Fibroblast of lung (primary cell): Measurements from ENCODE around the gene SPAG5. TPM values are rescaled to one million over a fixed set of nuclear protein-coding genes. Genes with fewer than 3 reads are reported as not detected.

ENCODE experiments used
- DNase-seq, 2 donors: peaks; one replicate each; pipeline versions ENCODE4 v3.0.0 to v3.0.0-alpha.2; 2010; ENCODE audit warnings: low read depth in 2 of 2
- H2AFZ ChIP-seq: 2 replicates; pipeline ENCODE4 v1.5.1; 2012; ENCODE audit warnings: low read length, control low read depth, inconsistent platforms
- H3K27ac ChIP-seq: 2 replicates; pipeline ENCODE4 v1.5.1; 2011; ENCODE audit warnings: low read length, control low read depth; ENCODE audit not compliant: insufficient read depth
- H3K27me3 ChIP-seq: 2 replicates; pipeline ENCODE4 v1.5.1; 2011; ENCODE audit warnings: mild to moderate bottlenecking, low read length; ENCODE audit not compliant: control insufficient read depth, insufficient read depth
- H3K36me3 ChIP-seq: 2 replicates; pipeline ENCODE4 v1.5.1; 2011; ENCODE audit warnings: low read length; ENCODE audit not compliant: control insufficient read depth, insufficient read depth
- H3K4me1 ChIP-seq: 2 replicates; pipeline ENCODE4 v1.5.1; 2011; ENCODE audit warnings: low read length; ENCODE audit not compliant: control insufficient read depth, insufficient read depth; ENCODE audit errors: extremely low read depth
- H3K4me2 ChIP-seq: 2 replicates; pipeline ENCODE4 v1.5.1; 2011; ENCODE audit warnings: low read length, control low read depth; ENCODE audit not compliant: insufficient read depth; ENCODE audit errors: extremely low read depth
- H3K4me3 ChIP-seq, 4 experiments: fragments of 200-600 bp in 1 of 4; sonication (generic) in 1 of 4; replicated peaks in 1 of 4; 2 replicates each; pipeline ENCODE4 v1.5.1; 2011 to 2016; ENCODE audit warnings: low read length in 4 of 4, low read depth in 3 of 4, mild to moderate bottlenecking in 3 of 4, control low read depth in 2 of 4, inconsistent platforms in 1 of 4, mixed read lengths in 1 of 4; ENCODE audit not compliant: insufficient read depth in 1 of 4; ENCODE audit errors: control extremely low read depth in 1 of 4
- H3K79me2 ChIP-seq: 2 replicates; pipeline ENCODE4 v1.5.1; 2012; ENCODE audit warnings: mild to moderate bottlenecking, low read length, inconsistent platforms; ENCODE audit not compliant: control insufficient read depth, insufficient read depth
- H3K9ac ChIP-seq: 2 replicates; pipeline ENCODE4 v1.5.1; 2011; ENCODE audit warnings: mild to moderate bottlenecking, low read length, control low read depth; ENCODE audit not compliant: insufficient read depth
- H3K9me3 ChIP-seq: 2 replicates; pipeline ENCODE4 v1.5.1; 2012; ENCODE audit warnings: low read depth, low read length; ENCODE audit not compliant: control insufficient read depth, insufficient read depth
- H4K20me1 ChIP-seq: 2 replicates; pipeline ENCODE4 v1.5.1; 2011; ENCODE audit warnings: low read length; ENCODE audit not compliant: control insufficient read depth, insufficient read depth; ENCODE audit errors: extremely low read depth
- EZH2 ChIP-seq: IDR thresholded peaks from 2 replicates; pipeline ENCODE4 v1.5.1; 2012; ENCODE audit warnings: low read length, control low read depth, mild to moderate bottlenecking; ENCODE audit errors: missing control alignments
- polyA plus RNA-seq, 2 donors: library from polyadenylated mRNA; depleted of rRNA in 1 of 2; stranded (reverse) in 1 of 2; unstranded in 1 of 2; fragments of >200 nt; gene quantifications; 2 replicates each; pipeline ENCODE4 v1.2.1, GENCODE V29; 2011 to 2012; ENCODE audit warnings: missing spikeins in 1 of 2
- total RNA-seq: library from RNA; depleted of rRNA; stranded (reverse); fragments of >200 nt; gene quantifications from 2 replicates; pipeline ENCODE4 v1.2.1, GENCODE V29; 2014
- TF ChIP-seq, protein P1 (sequence below), 2 donors: IDR thresholded peaks in 1 of 2; conservative IDR thresholded peaks in 1 of 2; 1 replicate in 1 of 2; 2 replicates in 1 of 2; pipeline ENCODE4 v1.5.1; 2011 to 2012; ENCODE audit warnings: low read length in 2 of 2, control low read depth in 1 of 2, inconsistent platforms in 1 of 2, low read depth in 1 of 2, mild to moderate bottlenecking in 1 of 2

The SPAG5 gene
- total and polyA plus RNA-seq, 2 donors (not counting 1 experiment from before 2014, with no cell fraction given) = 12.0 to 13.7 TPM

DNA sequence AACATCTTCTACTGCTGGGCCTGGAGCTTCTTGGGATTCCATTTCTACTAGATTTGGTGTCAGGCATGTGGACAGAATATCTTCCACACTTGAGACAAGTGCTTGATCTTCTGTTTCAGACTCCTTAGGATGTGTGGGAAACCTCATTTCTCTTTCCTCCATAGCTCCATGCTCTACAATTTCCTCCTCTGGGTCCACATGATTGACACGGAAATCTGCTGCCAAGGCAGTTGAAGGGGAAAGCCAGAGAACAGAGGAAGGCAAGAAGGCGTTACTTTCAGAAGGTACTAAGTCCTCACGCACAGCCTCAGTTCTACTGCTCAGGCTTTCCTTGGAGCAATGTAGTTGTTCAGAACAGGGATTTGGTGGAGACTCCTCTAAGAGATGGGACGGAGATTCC is 6.6 kb downstream of the SPAG5 start:
- Histone ChIP-seq H3K79me2 (peaks cover 1% of the 10 kb centered on the region), H3K9me3 (no peaks in the 10 kb centered on the region), H3K4me1 (no peaks in the 10 kb centered on the region)

DNA sequence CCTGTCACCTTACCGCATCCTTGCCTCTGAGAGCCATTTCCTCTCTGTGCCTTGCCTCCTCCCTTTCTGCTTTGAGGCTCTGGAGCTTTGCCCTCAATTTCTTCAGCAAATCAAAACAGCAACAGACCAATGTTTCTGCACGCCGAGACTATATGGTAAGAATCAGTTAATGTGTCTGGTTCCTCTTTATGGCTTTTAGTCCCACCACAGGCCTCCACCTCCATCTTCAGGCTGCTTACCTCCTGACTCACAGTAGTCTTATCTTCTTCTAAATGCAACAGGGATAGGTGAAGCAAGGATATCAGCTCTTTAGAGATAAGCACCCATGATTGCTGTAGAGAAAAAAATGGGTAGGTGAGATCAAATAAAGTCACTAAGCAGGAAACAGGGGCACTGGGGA is 13.0 kb downstream of the SPAG5 start:
- Histone ChIP-seq H3K27me3 (no peaks in the 10 kb centered on the region), H3K4me3 (no peak overlapping the region), H3K4me2 (no peak overlapping the region), H3K27ac (no peak overlapping the region), H4K20me1 (no peaks in the 10 kb centered on the region), H3K4me1 (no peaks in the 10 kb centered on the region), H3K9me3 (no peaks in the 10 kb centered on the region), H2AFZ (no peak overlapping the region), H3K9ac (no peak overlapping the region), H3K79me2 (no peaks in the 10 kb centered on the region), H3K36me3 (peaks cover 30% of the 10 kb centered on the region)
- DNase-seq = no peak
- no peak for TF ChIP-seq EZH2
- TF ChIP-seq, protein P1, sequence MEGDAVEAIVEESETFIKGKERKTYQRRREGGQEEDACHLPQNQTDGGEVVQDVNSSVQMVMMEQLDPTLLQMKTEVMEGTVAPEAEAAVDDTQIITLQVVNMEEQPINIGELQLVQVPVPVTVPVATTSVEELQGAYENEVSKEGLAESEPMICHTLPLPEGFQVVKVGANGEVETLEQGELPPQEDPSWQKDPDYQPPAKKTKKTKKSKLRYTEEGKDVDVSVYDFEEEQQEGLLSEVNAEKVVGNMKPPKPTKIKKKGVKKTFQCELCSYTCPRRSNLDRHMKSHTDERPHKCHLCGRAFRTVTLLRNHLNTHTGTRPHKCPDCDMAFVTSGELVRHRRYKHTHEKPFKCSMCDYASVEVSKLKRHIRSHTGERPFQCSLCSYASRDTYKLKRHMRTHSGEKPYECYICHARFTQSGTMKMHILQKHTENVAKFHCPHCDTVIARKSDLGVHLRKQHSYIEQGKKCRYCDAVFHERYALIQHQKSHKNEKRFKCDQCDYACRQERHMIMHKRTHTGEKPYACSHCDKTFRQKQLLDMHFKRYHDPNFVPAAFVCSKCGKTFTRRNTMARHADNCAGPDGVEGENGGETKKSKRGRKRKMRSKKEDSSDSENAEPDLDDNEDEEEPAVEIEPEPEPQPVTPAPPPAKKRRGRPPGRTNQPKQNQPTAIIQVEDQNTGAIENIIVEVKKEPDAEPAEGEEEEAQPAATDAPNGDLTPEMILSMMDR (conservative IDR thresholded peaks at IDR 0.05 in 1 of 2, IDR thresholded peaks at IDR 0.05 in 1 of 2; ENCODE audit: low read depth in 1 of 2, low read length in 2 of 2) = no peak

More for the DNA sequence above, 6.6 kb downstream of the SPAG5 start:
- no peak for DNase-seq
- Histone ChIP-seq H3K4me3 (no peak overlapping the region), H3K27ac (no peak overlapping the region), H3K36me3 (peaks cover 14% of the 10 kb centered on the region), H2AFZ (no peak overlapping the region), H3K27me3 (no peaks in the 10 kb centered on the region), H4K20me1 (no peaks in the 10 kb centered on the region), H3K4me2 (no peak overlapping the region), H3K9ac (no peak overlapping the region)
- no peak for TF ChIP-seq EZH2
- TF ChIP-seq, protein P1 (conservative IDR thresholded peaks at IDR 0.05 in 1 of 2, IDR thresholded peaks at IDR 0.05 in 1 of 2; ENCODE audit: low read depth in 1 of 2, low read length in 2 of 2) = no peak

DNA sequence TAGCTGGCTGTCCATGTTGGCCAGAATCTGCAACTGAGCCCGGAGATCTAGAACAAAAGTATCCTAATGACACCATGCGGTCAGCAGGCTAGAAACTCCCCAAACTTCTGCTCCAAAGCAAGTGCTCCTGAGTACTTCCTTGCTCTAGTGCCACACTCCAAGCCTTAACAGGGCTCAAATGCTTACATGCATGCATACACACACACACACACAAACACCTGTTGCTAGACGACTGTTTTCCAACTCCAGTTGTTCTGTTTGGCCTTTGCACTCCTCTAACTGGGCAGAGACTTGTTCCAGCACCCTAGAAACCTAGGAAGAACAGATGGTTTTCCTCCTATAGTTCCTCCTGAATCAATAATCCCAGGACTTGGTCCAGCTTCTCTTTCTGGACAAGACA is 14.4 kb downstream of the SPAG5 start:
- Histone ChIP-seq H3K4me3 (no peak overlapping the region), H3K9ac (no peak overlapping the region), H3K27ac (no peak overlapping the region), H3K9me3 (no peaks in the 10 kb centered on the region), H2AFZ (no peak overlapping the region), H3K4me2 (no peak overlapping the region), H3K79me2 (no peaks in the 10 kb centered on the region), H4K20me1 (no peaks in the 10 kb centered on the region), H3K4me1 (no peaks in the 10 kb centered on the region), H3K36me3 (peaks cover 29% of the 10 kb centered on the region), H3K27me3 (no peaks in the 10 kb centered on the region)
- no peak for TF ChIP-seq EZH2
- TF ChIP-seq, protein P1 (conservative IDR thresholded peaks at IDR 0.05 in 1 of 2, IDR thresholded peaks at IDR 0.05 in 1 of 2; ENCODE audit: low read depth in 1 of 2, low read length in 2 of 2) = no peak
- no peak for DNase-seq
